ENCODE results near the gene GPR146.

DNA sequence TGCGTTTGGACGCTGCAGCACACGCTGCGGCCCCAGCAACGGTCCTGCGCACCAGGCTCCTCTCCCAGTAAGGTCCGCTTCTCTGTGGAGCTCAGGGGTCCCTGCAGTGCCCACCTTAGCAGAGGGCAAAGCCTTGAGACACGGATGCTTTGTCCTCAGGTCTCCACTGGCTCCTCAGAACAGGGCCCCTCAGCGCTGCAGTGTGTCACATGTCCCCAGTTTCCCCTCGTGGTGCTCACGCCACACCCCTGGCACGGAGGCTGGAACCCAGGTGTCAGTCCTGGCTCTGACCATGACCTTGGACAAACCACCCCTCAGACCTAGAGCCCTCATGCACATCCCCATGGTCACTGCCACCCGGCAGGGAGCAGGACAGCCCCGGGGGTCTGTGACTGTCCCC is 23.7 kb downstream of the GPR146 start:
- no peak for TF ChIP-seq POLR2A (IDR thresholded peaks at IDR 0.05)
- TF ChIP-seq, protein P1, sequence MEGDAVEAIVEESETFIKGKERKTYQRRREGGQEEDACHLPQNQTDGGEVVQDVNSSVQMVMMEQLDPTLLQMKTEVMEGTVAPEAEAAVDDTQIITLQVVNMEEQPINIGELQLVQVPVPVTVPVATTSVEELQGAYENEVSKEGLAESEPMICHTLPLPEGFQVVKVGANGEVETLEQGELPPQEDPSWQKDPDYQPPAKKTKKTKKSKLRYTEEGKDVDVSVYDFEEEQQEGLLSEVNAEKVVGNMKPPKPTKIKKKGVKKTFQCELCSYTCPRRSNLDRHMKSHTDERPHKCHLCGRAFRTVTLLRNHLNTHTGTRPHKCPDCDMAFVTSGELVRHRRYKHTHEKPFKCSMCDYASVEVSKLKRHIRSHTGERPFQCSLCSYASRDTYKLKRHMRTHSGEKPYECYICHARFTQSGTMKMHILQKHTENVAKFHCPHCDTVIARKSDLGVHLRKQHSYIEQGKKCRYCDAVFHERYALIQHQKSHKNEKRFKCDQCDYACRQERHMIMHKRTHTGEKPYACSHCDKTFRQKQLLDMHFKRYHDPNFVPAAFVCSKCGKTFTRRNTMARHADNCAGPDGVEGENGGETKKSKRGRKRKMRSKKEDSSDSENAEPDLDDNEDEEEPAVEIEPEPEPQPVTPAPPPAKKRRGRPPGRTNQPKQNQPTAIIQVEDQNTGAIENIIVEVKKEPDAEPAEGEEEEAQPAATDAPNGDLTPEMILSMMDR (IDR thresholded peaks at IDR 0.05) = no peak

Data from thyroid gland (tissue), 4 donors.